Measurements from ENCODE around the gene CD300A. TPM values are rescaled to one million over a fixed set of nuclear protein-coding genes. Genes with fewer than 3 reads are reported as not detected.

CD300A gene
- total RNA-seq, 1 experiment from 2014 or later = 0.71 TPM

DNA sequence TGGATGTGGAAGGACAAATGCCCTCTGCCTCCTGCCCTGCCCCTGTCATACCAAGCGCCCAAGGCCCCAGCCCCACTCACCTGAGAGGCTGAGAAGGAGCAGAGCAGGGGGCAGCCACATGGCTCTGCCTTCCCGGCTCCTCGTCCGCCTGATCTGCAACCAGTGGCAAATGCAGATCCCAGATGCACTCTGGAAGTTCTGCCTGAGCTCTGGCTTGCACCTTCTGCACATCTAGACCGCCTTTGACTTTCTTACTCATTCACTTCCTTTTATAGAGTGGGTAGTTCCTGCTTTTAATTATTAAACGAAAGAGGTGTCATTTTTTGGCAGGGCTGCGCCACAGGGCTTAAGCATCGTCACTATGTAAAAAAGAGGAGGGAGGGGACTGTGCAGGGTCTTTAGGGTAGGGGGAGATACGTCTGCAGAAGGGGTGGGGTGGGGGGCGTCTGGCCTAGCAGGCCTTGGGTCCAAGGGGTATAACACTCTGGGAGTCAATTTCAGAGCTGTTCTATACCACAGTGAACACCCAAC is 64.9 kb downstream of the CD300A start, which contains the start of gene CD300LB:
Gene CD300LB (minus strand): TSS at position 245 of the 531 bp plus-strand sequence. CDS start 125 bp downstream, at position 120.
- Histone ChIP-seq H3K79me2 (ENCODE audit: insufficient read depth, low read length) (no peaks in the 10 kb centered on the region), H3K27ac (ENCODE audit: low read depth, low read length) (no peak within 1 kb of the TSS), H3K4me2 (ENCODE audit: low read length) (no peak within 1 kb of the TSS), H3K4me3 (replicated peaks in 1 of 2; ENCODE audit: low read depth in 1 of 2, low read length in 2 of 2) (no peak within 1 kb of the TSS), H3K9me2 (ENCODE audit: insufficient read depth) (no peaks in the 10 kb centered on the region), H3K27me3 (ENCODE audit: insufficient read depth, low read length) (peaks cover 39% of the 10 kb centered on the region), H3K9me3 (ENCODE audit: control insufficient read depth in 1 of 2, insufficient read depth in 1 of 2, low read depth in 1 of 2, low read length in 2 of 2) (no peaks in the 10 kb centered on the region), H3K9ac (ENCODE audit: low read length) (no peak within 1 kb of the TSS), H2AFZ (ENCODE audit: low read depth, low read length, poor library complexity, severe bottlenecking) (no peak within 1 kb of the TSS), H3K36me3 (ENCODE audit: control insufficient read depth in 1 of 2, insufficient read depth in 2 of 2, low read length in 2 of 2) (no peaks in the 10 kb centered on the region), H4K20me1 (ENCODE audit: insufficient read depth) (no peaks in the 10 kb centered on the region), H3K4me1 (ENCODE audit: control insufficient read depth in 1 of 2, insufficient read depth in 2 of 2, low read length in 2 of 2) (no peaks in the 10 kb centered on the region)
- ChIA-PET CTCF (interaction anchor here (3.2 to 4.7 kb wide), 2 partner anchors 151 to 162 kb away, joined by 43 to 49 read pairs; partner anchors contain the start of gene GPR142), POLR2A (no interaction called here), RAD21 (ENCODE audit: low non-redundant PET in 1 of 2, low total read pairs in 2 of 2, uncharacterized antibody in 2 of 2, unreplicated experiment in 2 of 2) (no interaction called here)
- ATAC-seq (no peak), DNase-seq (ENCODE audit: low read depth, low spot score) (no peak)
- TF ChIP-seq, protein P1, sequence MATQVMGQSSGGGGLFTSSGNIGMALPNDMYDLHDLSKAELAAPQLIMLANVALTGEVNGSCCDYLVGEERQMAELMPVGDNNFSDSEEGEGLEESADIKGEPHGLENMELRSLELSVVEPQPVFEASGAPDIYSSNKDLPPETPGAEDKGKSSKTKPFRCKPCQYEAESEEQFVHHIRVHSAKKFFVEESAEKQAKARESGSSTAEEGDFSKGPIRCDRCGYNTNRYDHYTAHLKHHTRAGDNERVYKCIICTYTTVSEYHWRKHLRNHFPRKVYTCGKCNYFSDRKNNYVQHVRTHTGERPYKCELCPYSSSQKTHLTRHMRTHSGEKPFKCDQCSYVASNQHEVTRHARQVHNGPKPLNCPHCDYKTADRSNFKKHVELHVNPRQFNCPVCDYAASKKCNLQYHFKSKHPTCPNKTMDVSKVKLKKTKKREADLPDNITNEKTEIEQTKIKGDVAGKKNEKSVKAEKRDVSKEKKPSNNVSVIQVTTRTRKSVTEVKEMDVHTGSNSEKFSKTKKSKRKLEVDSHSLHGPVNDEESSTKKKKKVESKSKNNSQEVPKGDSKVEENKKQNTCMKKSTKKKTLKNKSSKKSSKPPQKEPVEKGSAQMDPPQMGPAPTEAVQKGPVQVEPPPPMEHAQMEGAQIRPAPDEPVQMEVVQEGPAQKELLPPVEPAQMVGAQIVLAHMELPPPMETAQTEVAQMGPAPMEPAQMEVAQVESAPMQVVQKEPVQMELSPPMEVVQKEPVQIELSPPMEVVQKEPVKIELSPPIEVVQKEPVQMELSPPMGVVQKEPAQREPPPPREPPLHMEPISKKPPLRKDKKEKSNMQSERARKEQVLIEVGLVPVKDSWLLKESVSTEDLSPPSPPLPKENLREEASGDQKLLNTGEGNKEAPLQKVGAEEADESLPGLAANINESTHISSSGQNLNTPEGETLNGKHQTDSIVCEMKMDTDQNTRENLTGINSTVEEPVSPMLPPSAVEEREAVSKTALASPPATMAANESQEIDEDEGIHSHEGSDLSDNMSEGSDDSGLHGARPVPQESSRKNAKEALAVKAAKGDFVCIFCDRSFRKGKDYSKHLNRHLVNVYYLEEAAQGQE (IDR thresholded peaks at IDR 0.05; ENCODE audit: low read depth) = no peak
- TF ChIP-seq, protein P2, sequence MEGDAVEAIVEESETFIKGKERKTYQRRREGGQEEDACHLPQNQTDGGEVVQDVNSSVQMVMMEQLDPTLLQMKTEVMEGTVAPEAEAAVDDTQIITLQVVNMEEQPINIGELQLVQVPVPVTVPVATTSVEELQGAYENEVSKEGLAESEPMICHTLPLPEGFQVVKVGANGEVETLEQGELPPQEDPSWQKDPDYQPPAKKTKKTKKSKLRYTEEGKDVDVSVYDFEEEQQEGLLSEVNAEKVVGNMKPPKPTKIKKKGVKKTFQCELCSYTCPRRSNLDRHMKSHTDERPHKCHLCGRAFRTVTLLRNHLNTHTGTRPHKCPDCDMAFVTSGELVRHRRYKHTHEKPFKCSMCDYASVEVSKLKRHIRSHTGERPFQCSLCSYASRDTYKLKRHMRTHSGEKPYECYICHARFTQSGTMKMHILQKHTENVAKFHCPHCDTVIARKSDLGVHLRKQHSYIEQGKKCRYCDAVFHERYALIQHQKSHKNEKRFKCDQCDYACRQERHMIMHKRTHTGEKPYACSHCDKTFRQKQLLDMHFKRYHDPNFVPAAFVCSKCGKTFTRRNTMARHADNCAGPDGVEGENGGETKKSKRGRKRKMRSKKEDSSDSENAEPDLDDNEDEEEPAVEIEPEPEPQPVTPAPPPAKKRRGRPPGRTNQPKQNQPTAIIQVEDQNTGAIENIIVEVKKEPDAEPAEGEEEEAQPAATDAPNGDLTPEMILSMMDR (IDR thresholded peaks at IDR 0.05 in 2 of 3, conservative IDR thresholded peaks at IDR 0.05 in 1 of 3; ENCODE audit: borderline replicate concordance in 1 of 3, insufficient read depth in 1 of 3, low read depth in 2 of 3, low read length in 2 of 3) = no peak
- TF ChIP-seq SRF (IDR thresholded peaks at IDR 0.05; ENCODE audit: low read depth) (no peak), EZH2phosphoT487 (IDR thresholded peaks at IDR 0.05; ENCODE audit: borderline replicate concordance) (no peak), EZH2 (IDR thresholded peaks at IDR 0.05) (no peak), SIN3A (IDR thresholded peaks at IDR 0.05; ENCODE audit: low read depth) (no peak), FOSL1 (IDR thresholded peaks at IDR 0.05; ENCODE audit: low read depth) (no peak), RAD21 (IDR thresholded peaks at IDR 0.05; ENCODE audit: low read depth) (no peak), POLR2A (IDR thresholded peaks at IDR 0.05; ENCODE audit: borderline replicate concordance, extremely low read depth, insufficient read depth, insufficient read length) (no peak), EGR1 (IDR thresholded peaks at IDR 0.05; ENCODE audit: low read depth) (no peak), ZNF274 (IDR thresholded peaks at IDR 0.05; ENCODE audit: low read depth, low read length) (no peak), ZFX (IDR thresholded peaks at IDR 0.05) (no peak)
- TF ChIP-seq, protein P3, sequence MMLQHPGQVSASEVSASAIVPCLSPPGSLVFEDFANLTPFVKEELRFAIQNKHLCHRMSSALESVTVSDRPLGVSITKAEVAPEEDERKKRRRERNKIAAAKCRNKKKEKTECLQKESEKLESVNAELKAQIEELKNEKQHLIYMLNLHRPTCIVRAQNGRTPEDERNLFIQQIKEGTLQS (IDR thresholded peaks at IDR 0.05) = no peak
- TF ChIP-seq, protein P4, sequence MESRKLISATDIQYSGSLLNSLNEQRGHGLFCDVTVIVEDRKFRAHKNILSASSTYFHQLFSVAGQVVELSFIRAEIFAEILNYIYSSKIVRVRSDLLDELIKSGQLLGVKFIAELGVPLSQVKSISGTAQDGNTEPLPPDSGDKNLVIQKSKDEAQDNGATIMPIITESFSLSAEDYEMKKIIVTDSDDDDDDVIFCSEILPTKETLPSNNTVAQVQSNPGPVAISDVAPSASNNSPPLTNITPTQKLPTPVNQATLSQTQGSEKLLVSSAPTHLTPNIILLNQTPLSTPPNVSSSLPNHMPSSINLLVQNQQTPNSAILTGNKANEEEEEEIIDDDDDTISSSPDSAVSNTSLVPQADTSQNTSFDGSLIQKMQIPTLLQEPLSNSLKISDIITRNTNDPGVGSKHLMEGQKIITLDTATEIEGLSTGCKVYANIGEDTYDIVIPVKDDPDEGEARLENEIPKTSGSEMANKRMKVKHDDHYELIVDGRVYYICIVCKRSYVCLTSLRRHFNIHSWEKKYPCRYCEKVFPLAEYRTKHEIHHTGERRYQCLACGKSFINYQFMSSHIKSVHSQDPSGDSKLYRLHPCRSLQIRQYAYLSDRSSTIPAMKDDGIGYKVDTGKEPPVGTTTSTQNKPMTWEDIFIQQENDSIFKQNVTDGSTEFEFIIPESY (IDR thresholded peaks at IDR 0.05; ENCODE audit: extremely low read depth, insufficient replicate concordance, low read length) = no peak
- no TSS peak for BruUV-seq (replicated peaks)
- intact Hi-C loops (cut with micrococcal nuclease) = loop anchor here (5.0 kb wide), 1 partner anchor 319 kb away; the partner anchor contains the start of gene TTYH2
